Measurements from ENCODE around the gene IL5. TPM values are rescaled to one million over a fixed set of nuclear protein-coding genes. Genes with fewer than 3 reads are reported as not detected.

IL5 gene
- total and polyA plus RNA-seq, 12 donors = not detected

GRCh38 chr5:132561601-132562000, 18.3 kb upstream of the IL5 start:
- Histone ChIP-seq H3K4me1 (replicated peaks in 1 of 2) (peaks cover 0 to 20% of the 10 kb centered on the region in 2 donors), H3K4me3 (no peak overlapping the region), H3K9me3 (replicated peaks in 1 of 3) (peaks cover 0 to 8% (median 0%) of the 10 kb centered on the region in 3 donors), H3K27me3 (no peaks in the 10 kb centered on the region), H3K27ac (no peak overlapping the region), H3K36me3 (replicated peaks in 1 of 2) (peaks cover 0 to 8% of the 10 kb centered on the region in 2 donors)
- no peak for TF ChIP-seq CTCF (IDR thresholded peaks at IDR 0.05)
- TF ChIP-seq POLR2A (IDR thresholded peaks at IDR 0.05) = no peak
- no peak for DNase-seq
- WGBS, 4 donors = 94 to 98% (median 97%) methylated on average over 3 of the region's 3 CpGs
- intact Hi-C loops (cut with DNase I) = no loop called here

GRCh38 chr5:132559383-132560060, 16.2 kb upstream of the IL5 start:
- TF ChIP-seq CTCF (IDR thresholded peaks at IDR 0.05) = no peak
- no peak for TF ChIP-seq POLR2A (IDR thresholded peaks at IDR 0.05)
- intact Hi-C loops (cut with DNase I) = no loop called here
- Histone ChIP-seq H3K9me3 (replicated peaks in 1 of 3) (peaks cover 0 to 4% (median 0%) of the 10 kb centered on the region in 3 donors), H3K4me3 (no peak overlapping the region), H3K4me1 (replicated peaks in 1 of 2) (peaks cover 0 to 20% of the 10 kb centered on the region in 2 donors), H3K27ac (no peak overlapping the region), H3K27me3 (no peaks in the 10 kb centered on the region), H3K36me3 (replicated peaks in 1 of 2) (peaks cover 0 to 8% of the 10 kb centered on the region in 2 donors)
- no peak for DNase-seq
- 89 to 96% (median 94%) methylated on average over 2 of the region's 2 CpGs for WGBS, 4 donors

GRCh38 chr5:132557478-132558172, 14.3 kb upstream of the IL5 start:
- H3K9me3 ChIP-seq (replicated peaks in 1 of 3) = no peaks in the 10 kb centered on the region
- no peak for TF ChIP-seq CTCF (IDR thresholded peaks at IDR 0.05)
- TF ChIP-seq POLR2A (IDR thresholded peaks at IDR 0.05) = no peak
- H3K4me3 ChIP-seq = peak overlapping the region; percentile 43 to 57 (median 50)
- DNase-seq = peak; percentile 20 to 60 (median 33)
- intact Hi-C loops (cut with DNase I) = no loop called here
- WGBS, 4 donors = 5 to 9% (median 7%) methylated on average over 14 to 15 of the region's 15 CpGs
- peaks cover 0 to 8% of the 10 kb centered on the region in 2 donors for H3K36me3 ChIP-seq (replicated peaks in 1 of 2)
- no peaks in the 10 kb centered on the region for H3K27me3 ChIP-seq
- peaks cover 0 to 20% of the 10 kb centered on the region in 2 donors for H3K4me1 ChIP-seq (replicated peaks in 1 of 2)
- H3K27ac ChIP-seq = peak overlapping the region in 4 of 5 donors; percentile 53 to 87 (median 76)

- TF ChIP-seq POLR2A (IDR thresholded peaks at IDR 0.05) (peak; percentile 72 to 74), CTCF (IDR thresholded peaks at IDR 0.05) (no peak)
These were observed 13.6 kb upstream of the IL5 start, which contains the start of gene RAD50 for GRCh38 chr5:132556763-132557477. TSS of gene RAD50 (plus strand) at chr5:132556977. CDS start at chr5:132557325, 348 bp downstream.

More at GRCh38 chr5:132556763-132557477, 13.6 kb upstream of the IL5 start, which contains the start of gene RAD50:
- 0 to 1% (median 0%) methylated on average over 13 to 53 of the region's 53 CpGs for WGBS, 4 donors
- Histone ChIP-seq H3K27ac (peak within 1 kb of the TSS in 4 of 5 donors; percentile 53 to 87 (median 76)), H3K4me3 (peak within 1 kb of the TSS; percentile 43 to 57 (median 50)), H3K27me3 (no peaks in the 10 kb centered on the region), H3K36me3 (replicated peaks in 1 of 2) (peaks cover 0 to 8% of the 10 kb centered on the region in 2 donors), H3K9me3 (replicated peaks in 1 of 3) (no peaks in the 10 kb centered on the region), H3K4me1 (replicated peaks in 1 of 2) (peaks cover 0 to 20% of the 10 kb centered on the region in 2 donors)
- peak; percentile 90 to 96 (median 93) for DNase-seq
- intact Hi-C loops (cut with DNase I) = no loop called here
